CD4-positive, alpha-beta memory T cell (primary cell): ENCODE results near the gene EHD2. TPM values are rescaled to one million over a fixed set of nuclear protein-coding genes. Genes with fewer than 3 reads are reported as not detected.
A peak's percentile ranks its signal among the peaks of the same experiment; 100 is the strongest.

ENCODE experiments used
- CTCF ChIA-PET: fragments of 350-600 bp; sonication (Branson Sonifier 250); formaldehyde crosslinking; loops from one replicate; lab custom pipeline; 2021; ENCODE audit warnings: inconsistent platforms; ENCODE audit not compliant: partially characterized antibody; lab: Charles Lee
- POLR2A ChIA-PET: fragments of 350-600 bp; sonication (Branson Sonifier 250); formaldehyde crosslinking; loops from one replicate; lab custom pipeline; 2021; ENCODE audit not compliant: partially characterized antibody; lab: Charles Lee
- DNase-seq, 5 donors: peaks; one replicate each; pipeline versions ENCODE4 v3.0.0 to v3.0.0-alpha.2; 2020 to 2022; ENCODE audit warnings: mixed read lengths in 1 of 5
- H3K27ac ChIP-seq: one replicate; pipeline ENCODE4 v1.7.0; 2013; ENCODE audit warnings: low read depth, low read length
- H3K27me3 ChIP-seq: 2 replicates; pipeline ENCODE4 v1.7.0; 2013; ENCODE audit warnings: mild to moderate bottlenecking, low read length, moderate library complexity; ENCODE audit not compliant: insufficient read depth
- H3K36me3 ChIP-seq: 2 replicates; pipeline ENCODE4 v1.7.0; 2013; ENCODE audit warnings: mild to moderate bottlenecking, low read length, moderate library complexity; ENCODE audit not compliant: insufficient read depth
- H3K4me1 ChIP-seq: 2 replicates; pipeline ENCODE4 v1.7.0; 2013; ENCODE audit warnings: mild to moderate bottlenecking, low read length, moderate library complexity; ENCODE audit not compliant: insufficient read depth
- H3K4me3 ChIP-seq, 2 donors: one replicate each; pipeline ENCODE4 v1.7.0; 2013; ENCODE audit warnings: low read length in 2 of 2, mild to moderate bottlenecking in 1 of 2
- H3K9me3 ChIP-seq, 2 donors: one replicate each; pipeline ENCODE4 v1.7.0; 2013; ENCODE audit warnings: low read length in 2 of 2, control low read depth in 1 of 2; ENCODE audit not compliant: control insufficient read depth in 1 of 2
- H3K27ac Mint-ChIP-seq, 7 donors: one replicate each; pipeline ENCODE4 v1.8.0; 2020 to 2021; ENCODE audit warnings: mixed read lengths in 7 of 7, mild to moderate bottlenecking in 6 of 7, inconsistent platforms in 3 of 7, moderate library complexity in 3 of 7
- H3K27me3 Mint-ChIP-seq, 2 donors: one replicate each; pipeline ENCODE4 v1.8.0; 2020 to 2021; ENCODE audit warnings: mixed read lengths in 2 of 2
- H3K36me3 Mint-ChIP-seq, 2 donors: one replicate each; pipeline ENCODE4 v1.8.0; 2020 to 2021; ENCODE audit warnings: mixed read lengths in 2 of 2, inconsistent platforms in 1 of 2, mild to moderate bottlenecking in 1 of 2
- H3K4me1 Mint-ChIP-seq, 4 donors: one replicate each; pipeline ENCODE4 v1.8.0; 2020 to 2021; ENCODE audit warnings: mixed read lengths in 4 of 4, mild to moderate bottlenecking in 1 of 4
- H3K4me3 Mint-ChIP-seq, 8 donors: one replicate each; pipeline ENCODE4 v1.8.0; 2020 to 2021; ENCODE audit warnings: mixed read lengths in 8 of 8, mild to moderate bottlenecking in 7 of 8, moderate library complexity in 6 of 8, inconsistent platforms in 3 of 8
- H3K9me3 Mint-ChIP-seq, 8 donors: one replicate each; pipeline ENCODE4 v1.8.0; 2020 to 2021; ENCODE audit warnings: mixed read lengths in 8 of 8, mild to moderate bottlenecking in 5 of 8, inconsistent platforms in 3 of 8, moderate library complexity in 1 of 8
- intact Hi-C: fragments of 100-400 bp; cut with micrococcal nuclease; formaldehyde crosslinking; loops from one replicate; pipeline ENCODE4 v1.15.1; 2023
- polyA plus RNA-seq, 2 donors: library from polyadenylated mRNA; unstranded; fragments of 300-500 nt; fragmentation: Illumina TruSeq; gene quantifications; one replicate each; pipeline ENCODE4 v1.2.3, GENCODE V29; 2021
- total RNA-seq, 2 experiments: library from RNA; stranded (reverse); gene quantifications; one replicate each; pipeline ENCODE4 v1.2.3, GENCODE V29; 2021

Gene EHD2
- total and polyA plus RNA-seq, 4 experiments from 2014 or later: not detected

DNA sequence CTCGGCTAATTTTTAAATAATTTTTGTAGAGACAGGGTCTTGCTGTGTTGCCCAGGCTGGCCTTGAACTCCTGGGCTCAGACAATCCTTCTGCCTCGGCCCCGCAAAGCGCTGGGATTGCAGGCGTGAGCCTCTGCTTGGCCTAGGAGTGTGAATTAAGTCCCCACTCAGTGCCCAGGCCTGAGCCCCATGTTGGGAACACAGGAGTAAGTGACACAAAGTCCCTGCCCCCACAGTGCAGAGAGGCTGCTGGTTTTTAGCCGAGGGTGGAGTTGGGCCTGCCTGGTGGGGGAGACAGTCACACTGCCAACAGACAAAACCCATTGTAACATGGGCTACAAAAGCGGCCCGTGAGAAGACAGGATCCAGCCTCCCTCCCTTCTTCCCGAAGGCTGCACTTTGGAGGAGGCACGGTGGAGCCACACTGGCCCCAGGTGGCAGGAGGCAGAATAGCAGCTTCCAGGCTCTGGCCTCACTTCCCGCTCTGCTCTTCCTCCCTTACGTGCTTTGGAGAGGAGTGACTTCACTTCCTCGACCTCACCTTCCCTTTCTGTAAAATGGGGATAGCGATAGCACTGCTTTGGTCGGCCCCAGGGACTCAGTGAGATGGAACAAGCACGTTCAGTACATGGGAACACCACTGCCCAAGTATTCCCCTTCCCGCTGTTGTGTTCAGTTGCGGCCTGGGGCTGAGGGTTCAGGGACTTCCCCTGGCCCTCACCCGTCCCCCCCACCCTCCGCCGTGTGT is 15.2 kb upstream of the EHD2 start:
- Histone ChIP-seq H3K36me3 (peaks cover 17% of the 10 kb centered on the region), H3K9me3 (no peaks in the 10 kb centered on the region), H3K4me1 (no peaks in the 10 kb centered on the region), H3K27ac (no peak overlapping the region), H3K4me3 (no peak overlapping the region), H3K27me3 (no peaks in the 10 kb centered on the region)
- intact Hi-C loops: loop anchor here (1.0 to 5.0 kb wide), 3 partner anchors 45 to 183 kb away; partner anchors contain the start of gene NAPA
- Mint-ChIP-seq H3K4me3 (no peak overlapping the region), H3K36me3 (peaks cover 24 to 26% of the 10 kb centered on the region in 2 donors), H3K27ac (no peak overlapping the region), H3K27me3 (no peaks in the 10 kb centered on the region), H3K9me3 (peaks cover 0 to 2% (median 0%) of the 10 kb centered on the region in 8 donors), H3K4me1 (peaks cover 0 to 4% (median 2%) of the 10 kb centered on the region in 4 donors)
- peak; percentile 46 to 54 (median 51) for DNase-seq
- ChIA-PET POLR2A (interaction anchor here (1.9 kb wide), 1 partner anchor 261 kb away, joined by 5 read pairs; no protein-coding TSS in a partner anchor), CTCF (interaction anchor here (1.7 to 5.8 kb wide), 6 partner anchors 10 to 270 kb away, joined by 5 to 84 read pairs (median 10); partner anchors contain the start of gene NAPA)

DNA sequence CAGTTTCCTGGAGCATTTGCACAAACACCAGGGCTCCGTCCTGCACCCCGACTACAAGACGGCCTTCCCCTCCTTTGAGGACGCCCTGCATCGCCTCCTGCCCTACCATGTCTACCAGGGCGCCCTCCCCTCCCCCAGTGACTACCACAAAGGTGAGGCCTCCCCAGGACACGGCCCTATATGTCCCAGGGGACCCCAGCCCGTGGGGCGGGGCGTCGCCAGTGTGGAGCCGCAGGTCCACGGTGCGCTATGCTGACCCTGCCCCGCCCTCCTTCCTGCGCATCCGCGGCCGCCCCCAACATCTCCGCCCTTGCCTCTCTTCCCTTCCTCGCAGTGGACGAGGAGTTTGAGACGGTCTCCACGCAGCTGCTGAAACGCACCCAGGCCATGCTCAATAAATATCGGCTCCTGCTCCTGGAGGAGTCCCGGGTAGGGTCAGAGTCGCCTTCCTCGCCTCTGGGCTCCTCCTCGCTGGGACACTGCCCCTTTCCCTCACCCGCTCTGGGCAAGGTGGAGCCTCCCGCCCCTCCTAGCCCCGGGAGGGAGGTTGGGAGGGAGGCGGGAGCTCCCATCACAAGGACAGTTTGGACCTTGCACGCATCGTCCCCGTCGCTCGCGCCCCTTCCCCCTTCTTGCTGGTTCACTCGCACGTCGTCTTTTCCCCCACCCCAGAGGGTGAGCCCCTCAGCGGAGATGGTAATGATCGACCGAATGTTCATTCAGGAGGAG is 14.4 kb upstream of the EHD2 start:
- peak in 1 of 5 donors; percentile 31 for DNase-seq
- no peaks in the 10 kb centered on the region for H3K27me3 Mint-ChIP-seq
- no peaks in the 10 kb centered on the region for H3K4me1 ChIP-seq
- peaks cover 17% of the 10 kb centered on the region for H3K36me3 ChIP-seq
- peaks cover 0 to 4% (median under 1%) of the 10 kb centered on the region in 4 donors for H3K4me1 Mint-ChIP-seq
- intact Hi-C loops: loop anchor here (1.0 to 5.0 kb wide), 3 partner anchors 45 to 183 kb away; partner anchors contain the start of gene NAPA
- H3K4me3 Mint-ChIP-seq: no peak overlapping the region
- H3K9me3 Mint-ChIP-seq: peaks cover 0 to 2% (median 0%) of the 10 kb centered on the region in 8 donors
- CTCF ChIA-PET: interaction anchor here (0.5 to 5.8 kb wide), 14 partner anchors 8 to 271 kb away, joined by 3 to 84 read pairs (median 6); partner anchors contain the start of genes KPTN and NAPA
- no peaks in the 10 kb centered on the region for H3K9me3 ChIP-seq
- H3K27ac ChIP-seq: no peak overlapping the region
- no peak overlapping the region for H3K27ac Mint-ChIP-seq
- H3K27me3 ChIP-seq: no peaks in the 10 kb centered on the region
- H3K4me3 ChIP-seq: no peak overlapping the region
- POLR2A ChIA-PET: interaction anchor here (1.6 to 1.9 kb wide), 2 partner anchors 183 to 262 kb away, joined by 5 read pairs; partner anchors contain the start of gene NAPA
- H3K36me3 Mint-ChIP-seq: peaks cover 27 to 28% of the 10 kb centered on the region in 2 donors

DNA sequence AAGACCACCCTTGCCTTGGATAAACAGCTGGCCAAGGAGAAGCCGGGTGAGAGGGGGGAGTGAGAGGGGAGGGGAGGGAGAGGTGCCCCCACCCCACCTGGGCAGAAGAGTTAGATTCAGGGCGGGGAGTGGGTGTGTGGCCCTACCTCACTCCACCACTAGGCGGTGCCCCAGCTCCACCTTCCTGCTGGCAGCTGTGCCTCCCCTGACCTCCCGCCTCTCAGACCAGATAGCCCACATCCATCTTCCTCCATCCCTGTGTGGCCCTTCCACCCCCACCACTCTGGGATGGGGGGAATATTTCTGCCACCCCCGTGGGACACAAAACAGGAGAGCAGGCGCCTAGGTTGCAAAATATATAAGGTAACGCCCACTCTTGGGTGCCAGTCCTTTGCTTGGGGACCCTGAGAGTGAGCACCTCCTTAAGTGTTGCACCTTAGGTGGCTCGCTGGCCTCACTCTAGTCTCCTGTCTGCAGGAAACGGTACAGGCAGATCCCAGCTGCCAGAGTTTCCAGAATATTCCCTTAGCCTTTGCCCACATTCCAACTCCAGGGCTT is 13.8 kb upstream of the EHD2 start:
- no peaks in the 10 kb centered on the region for H3K27me3 Mint-ChIP-seq
- H3K27ac ChIP-seq: no peak overlapping the region
- no peak overlapping the region for H3K4me3 Mint-ChIP-seq
- no peaks in the 10 kb centered on the region for H3K27me3 ChIP-seq
- ChIA-PET POLR2A (interaction anchor here (1.6 to 1.9 kb wide), 2 partner anchors 184 to 263 kb away, joined by 5 read pairs; partner anchors contain the start of gene NAPA), CTCF (interaction anchor here (0.5 to 5.8 kb wide), 14 partner anchors 8 to 308 kb away, joined by 3 to 84 read pairs (median 6); partner anchors contain the start of genes KPTN and NAPA)
- peaks cover 27 to 29% of the 10 kb centered on the region in 2 donors for H3K36me3 Mint-ChIP-seq
- no peaks in the 10 kb centered on the region for H3K9me3 ChIP-seq
- peaks cover 0 to 4% (median 2%) of the 10 kb centered on the region in 4 donors for H3K4me1 Mint-ChIP-seq
- intact Hi-C loops: loop anchor here (5.0 kb wide), 1 partner anchor 87 kb away; no protein-coding TSS in a partner anchor
- DNase-seq: peak; percentile 26 to 54 (median 38)
- no peak overlapping the region for H3K4me3 ChIP-seq
- no peaks in the 10 kb centered on the region for H3K4me1 ChIP-seq
- H3K36me3 ChIP-seq: peaks cover 17% of the 10 kb centered on the region
- H3K27ac Mint-ChIP-seq: peak overlapping the region in 1 of 7 donors; percentile 48
- peaks cover 0 to 2% (median 0%) of the 10 kb centered on the region in 8 donors for H3K9me3 Mint-ChIP-seq

DNA sequence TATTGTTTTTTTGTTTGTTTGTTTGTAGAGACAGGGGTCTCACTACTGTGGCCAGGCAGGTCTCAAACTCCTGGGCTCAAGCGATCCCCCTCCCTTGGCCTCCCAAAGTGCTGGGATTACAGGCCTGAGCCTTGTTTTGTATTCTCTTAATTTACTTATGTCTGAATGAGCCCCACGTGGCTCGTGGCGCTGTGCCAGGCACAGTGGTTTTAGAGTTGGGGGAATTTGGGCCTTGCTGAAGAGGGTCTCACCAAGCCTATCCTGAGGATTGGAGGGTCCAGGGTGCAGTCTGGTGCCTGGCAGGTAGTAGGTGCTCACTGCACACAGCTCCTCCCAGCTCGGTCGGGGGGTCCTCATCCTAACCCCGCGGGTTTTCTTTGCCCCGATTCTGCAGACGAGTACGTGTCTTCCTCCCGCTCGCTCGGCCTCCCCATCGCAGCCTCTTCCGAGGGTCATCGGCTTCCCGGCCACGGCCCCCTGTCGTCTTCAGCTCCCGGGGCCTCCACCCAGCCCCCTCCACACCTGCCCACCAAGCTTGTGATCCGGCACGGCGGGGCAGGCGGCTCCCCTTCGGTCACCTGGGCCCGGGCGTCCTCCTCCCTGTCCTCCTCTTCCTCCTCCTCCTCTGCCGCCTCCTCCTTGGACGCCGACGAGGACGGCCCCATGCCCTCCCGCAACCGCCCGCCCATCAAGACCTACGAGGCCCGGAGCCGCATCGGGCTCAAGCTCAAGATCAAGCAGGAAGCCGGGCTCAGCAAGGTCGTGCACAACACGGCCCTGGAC is 12.1 kb upstream of the EHD2 start:
- Histone ChIP-seq H3K9me3 (no peaks in the 10 kb centered on the region), H3K4me1 (no peaks in the 10 kb centered on the region), H3K27me3 (no peaks in the 10 kb centered on the region), H3K27ac (no peak overlapping the region), H3K4me3 (no peak overlapping the region), H3K36me3 (peaks cover 17% of the 10 kb centered on the region)
- Mint-ChIP-seq H3K27ac (no peak overlapping the region), H3K27me3 (no peaks in the 10 kb centered on the region), H3K36me3 (peaks cover 23% of the 10 kb centered on the region in 2 donors), H3K9me3 (no peaks in the 10 kb centered on the region), H3K4me1 (peaks cover 0 to 3% (median 0%) of the 10 kb centered on the region in 4 donors), H3K4me3 (no peak overlapping the region)
- ChIA-PET CTCF (interaction anchor here (1.9 to 15.5 kb wide), 3 partner anchors 10 to 264 kb away, joined by 11 to 293 read pairs (median 14); partner anchors contain the start of gene NAPA), POLR2A (no interaction called here)
- intact Hi-C loops: no loop called here
- DNase-seq: no peak

DNA sequence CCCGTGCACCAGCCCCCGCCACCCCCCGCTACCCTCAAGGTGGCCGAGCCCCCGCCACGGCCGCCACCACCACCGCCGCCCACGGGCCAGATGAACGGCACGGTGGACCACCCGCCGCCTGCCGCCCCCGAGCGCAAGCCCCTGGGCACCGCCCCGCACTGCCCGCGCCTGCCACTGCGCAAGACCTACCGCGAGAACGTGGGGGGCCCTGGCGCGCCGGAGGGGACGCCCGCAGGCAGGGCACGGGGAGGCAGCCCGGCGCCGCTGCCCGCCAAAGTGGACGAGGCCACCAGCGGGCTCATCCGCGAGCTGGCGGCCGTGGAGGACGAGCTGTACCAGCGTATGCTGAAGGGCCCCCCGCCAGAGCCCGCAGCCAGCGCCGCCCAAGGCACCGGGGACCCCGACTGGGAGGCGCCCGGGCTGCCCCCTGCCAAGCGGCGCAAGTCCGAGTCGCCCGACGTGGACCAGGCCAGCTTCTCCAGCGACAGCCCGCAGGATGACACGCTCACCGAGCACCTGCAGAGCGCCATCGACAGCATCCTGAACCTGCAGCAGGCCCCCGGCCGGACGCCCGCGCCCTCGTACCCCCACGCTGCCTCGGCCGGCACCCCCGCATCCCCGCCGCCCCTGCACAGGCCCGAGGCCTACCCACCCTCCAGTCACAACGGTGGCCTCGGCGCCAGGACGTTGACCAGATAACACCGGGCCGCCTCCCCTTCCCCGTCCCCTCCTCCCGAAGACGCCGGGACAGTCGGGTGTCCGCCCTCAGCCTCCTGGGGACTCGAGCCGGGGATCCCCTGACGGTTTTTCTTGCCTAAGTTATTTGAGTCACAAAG is 11.3 kb upstream of the EHD2 start:
- CTCF ChIA-PET: interaction anchor here (15.5 kb wide), 1 partner anchor 265 kb away, joined by 293 read pairs; no protein-coding TSS in a partner anchor
- no peak overlapping the region for H3K27ac ChIP-seq
- Mint-ChIP-seq H3K27me3 (peaks cover 0 to 2% of the 10 kb centered on the region in 2 donors), H3K36me3 (peaks cover 23% of the 10 kb centered on the region in 2 donors), H3K4me1 (peaks cover 0 to 3% (median 1%) of the 10 kb centered on the region in 4 donors), H3K4me3 (no peak overlapping the region), H3K27ac (no peak overlapping the region), H3K9me3 (no peaks in the 10 kb centered on the region)
- no peaks in the 10 kb centered on the region for H3K27me3 ChIP-seq
- H3K4me3 ChIP-seq: no peak overlapping the region
- no peak for DNase-seq
- H3K9me3 ChIP-seq: no peaks in the 10 kb centered on the region
- intact Hi-C loops: no loop called here
- peaks cover 17% of the 10 kb centered on the region for H3K36me3 ChIP-seq
- POLR2A ChIA-PET: no interaction called here
- no peaks in the 10 kb centered on the region for H3K4me1 ChIP-seq

DNA sequence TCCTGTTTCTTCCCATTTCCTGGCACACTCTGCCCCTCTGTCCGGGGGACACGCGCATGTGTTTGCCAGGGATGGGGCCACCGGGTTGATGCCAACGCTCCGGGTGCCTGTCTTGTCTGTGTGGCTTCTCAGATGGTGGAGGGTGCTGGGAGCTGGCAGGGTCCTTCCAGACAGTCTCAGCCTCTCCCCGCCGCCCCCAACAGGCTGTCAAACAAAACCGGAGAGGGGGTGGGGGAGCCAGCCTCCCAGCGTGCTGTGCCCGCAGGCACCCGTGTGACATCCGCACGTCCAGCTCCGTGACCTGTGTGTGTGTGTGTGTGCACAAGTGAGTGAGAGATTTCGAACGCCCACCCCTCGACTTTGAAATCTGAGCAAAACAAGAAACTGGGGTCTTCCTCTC is 10.6 kb upstream of the EHD2 start:
- Mint-ChIP-seq H3K4me3 (no peak overlapping the region), H3K9me3 (no peaks in the 10 kb centered on the region), H3K27ac (no peak overlapping the region), H3K4me1 (peaks cover 0 to 7% (median 3%) of the 10 kb centered on the region in 4 donors), H3K27me3 (peaks cover 0 to 7% of the 10 kb centered on the region in 2 donors), H3K36me3 (peaks cover 23% of the 10 kb centered on the region in 2 donors)
- intact Hi-C loops: no loop called here
- H3K9me3 ChIP-seq: no peaks in the 10 kb centered on the region
- no peak overlapping the region for H3K4me3 ChIP-seq
- POLR2A ChIA-PET: no interaction called here
- no peak overlapping the region for H3K27ac ChIP-seq
- peaks cover 17% of the 10 kb centered on the region for H3K36me3 ChIP-seq
- H3K27me3 ChIP-seq: no peaks in the 10 kb centered on the region
- DNase-seq: no peak
- no peaks in the 10 kb centered on the region for H3K4me1 ChIP-seq
- CTCF ChIA-PET: interaction anchor here (15.5 kb wide), 1 partner anchor 266 kb away, joined by 293 read pairs; no protein-coding TSS in a partner anchor
